LNCAP (cell line): ENCODE data around the gene SERP1.

Experiments
- CTCF ChIP-seq: fragments of 450-650 bp; IDR thresholded peaks from 2 replicates; pipeline ENCODE4 v1.5.1; 2017; ENCODE audit warnings: mild to moderate bottlenecking

The SERP1 gene

GRCh38 chr3:150503402-150504099 lies 42.7 kb downstream of the SERP1 start:
- TF ChIP-seq CTCF = no peak

DNA sequence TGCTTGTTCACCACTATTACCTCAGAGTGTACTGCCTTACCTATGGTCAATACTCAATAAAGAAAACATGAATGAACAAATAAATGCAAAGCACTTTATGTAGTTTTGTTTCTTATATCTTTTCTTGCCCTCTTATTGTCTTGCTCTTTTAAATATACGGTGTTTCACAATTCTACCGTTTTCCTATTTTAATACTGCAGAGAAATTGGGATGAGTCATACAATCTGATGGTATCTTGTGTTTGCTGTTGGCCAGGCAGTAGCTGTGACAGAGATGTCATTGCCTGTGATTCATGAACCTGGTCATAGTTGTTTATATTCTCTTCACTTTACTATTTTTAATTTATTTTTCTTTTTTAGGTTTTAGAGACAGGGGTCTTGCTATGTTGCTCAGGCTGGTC lies 48.3 kb downstream of the SERP1 start:
- TF ChIP-seq CTCF = no peak

GRCh38 chr3:150495563-150496168 lies 50.6 kb downstream of the SERP1 start:
- peak; percentile 80 for TF ChIP-seq CTCF

GRCh38 chr3:150495149-150495548 lies 51.1 kb downstream of the SERP1 start:
- TF ChIP-seq CTCF = no peak

DNA sequence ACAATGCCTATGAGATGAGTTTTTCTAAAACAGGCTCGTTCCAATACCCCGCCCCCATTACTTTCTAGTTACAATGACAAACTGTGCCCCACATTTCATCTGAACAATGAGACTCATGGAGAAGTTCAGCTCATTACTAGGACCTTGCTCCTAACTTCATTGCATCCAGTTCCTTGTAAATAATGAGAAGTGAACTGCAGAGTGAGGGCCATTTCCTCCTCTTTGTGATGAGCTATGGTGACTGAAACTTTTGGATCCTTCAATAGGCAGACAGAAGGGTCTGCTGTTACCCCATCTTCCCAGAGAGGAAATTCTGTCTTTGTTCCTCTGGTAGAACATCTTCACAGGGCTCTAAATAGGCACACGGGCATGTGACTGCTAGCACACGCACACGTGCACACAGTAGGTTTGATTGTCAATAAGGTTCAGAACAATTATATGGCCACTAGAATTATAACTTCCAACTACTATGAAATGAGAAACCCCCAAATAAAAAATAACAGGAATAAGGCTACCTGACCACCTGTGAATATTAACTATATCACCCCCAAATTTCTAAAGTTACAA lies 51.8 kb downstream of the SERP1 start:
- no peak for TF ChIP-seq CTCF
